COLO668 (cell line): ENCODE data around the gene OR2T10.
A peak's percentile ranks its signal among the peaks of the same experiment; 100 is the strongest.
"Not testable (repeated sequence)": the region's sequence is repeated elsewhere in the genome, so short reads cannot be mapped to it uniquely, and the experiment has no call there.

Source experiments
- DNase-seq: peaks from one replicate; lab custom pipeline; 2025; ENCODE audit not compliant: unreplicated experiment; lab: John Stamatoyannopoulos, UW

Gene OR2T10

GRCh38 chr1:248597589-248597988 lies at the start of gene OR2T10:
Gene OR2T10, minus strand, starts transcription at chr1:248597700. Its CDS starts 3,932 bp downstream, at chr1:248593768.
- no peak for DNase-seq

- not testable (repeated sequence) for DNase-seq
Measured at GRCh38 chr1:248645178-248645577, 47.7 kb upstream of the OR2T10 start, which contains the start of gene OR2T35. Gene OR2T35, minus strand, starts transcription at chr1:248645278. Its CDS starts 6,020 bp downstream, at chr1:248639258.

- not testable (repeated sequence) for DNase-seq
Measured at GRCh38 chr1:248642971-248643651, 45.6 kb upstream of the OR2T10 start.

- not testable (repeated sequence) for DNase-seq
Measured at GRCh38 chr1:248641583-248641982, 44.1 kb upstream of the OR2T10 start.

GRCh38 chr1:248640906-248641305 lies 43.4 kb upstream of the OR2T10 start:
- not testable (repeated sequence) for DNase-seq

GRCh38 chr1:248639652-248640051 lies 42.2 kb upstream of the OR2T10 start:
- not testable (repeated sequence) for DNase-seq

- not testable (repeated sequence) for DNase-seq
Measured at GRCh38 chr1:248636612-248637011, 39.1 kb upstream of the OR2T10 start.

- DNase-seq = not testable (repeated sequence)
Measured at GRCh38 chr1:248634991-248635390, 37.5 kb upstream of the OR2T10 start, which contains the start of gene OR2T11. Gene OR2T11, minus strand, starts transcription at chr1:248635091. Its CDS starts 7,963 bp downstream, at chr1:248627128.

GRCh38 chr1:248631354-248632008 lies 34.0 kb upstream of the OR2T10 start:
- peak; percentile 25 for DNase-seq

- no peak for DNase-seq
Measured at GRCh38 chr1:248630551-248630950, 33.1 kb upstream of the OR2T10 start.

- no peak for DNase-seq
Measured at GRCh38 chr1:248627971-248628844, 30.7 kb upstream of the OR2T10 start.

- no peak for DNase-seq
Measured at GRCh38 chr1:248625971-248626370, 28.5 kb upstream of the OR2T10 start.

- no peak for DNase-seq
Measured at GRCh38 chr1:248625166-248625565, 27.7 kb upstream of the OR2T10 start.

- DNase-seq = peak; percentile 12
Measured at GRCh38 chr1:248622570-248623001, 25.1 kb upstream of the OR2T10 start.

- DNase-seq = no peak
Measured at GRCh38 chr1:248621770-248622169, 24.3 kb upstream of the OR2T10 start.

GRCh38 chr1:248618878-248619277 lies 21.4 kb upstream of the OR2T10 start:
- peak; percentile 71 for DNase-seq

- DNase-seq = no peak
Measured at GRCh38 chr1:248618119-248618518, 20.6 kb upstream of the OR2T10 start.

GRCh38 chr1:248613742-248614141 lies 16.2 kb upstream of the OR2T10 start:
- DNase-seq = no peak

GRCh38 chr1:248611883-248612414 lies 14.4 kb upstream of the OR2T10 start:
- DNase-seq = no peak

GRCh38 chr1:248610301-248610700 lies 12.8 kb upstream of the OR2T10 start:
- DNase-seq = no peak

- DNase-seq = no peak
Measured at GRCh38 chr1:248599396-248599795, 1.9 kb upstream of the OR2T10 start.
